B cell (primary cell): ENCODE results near the gene BAZ2B. TPM values are rescaled to one million over a fixed set of nuclear protein-coding genes. Genes with fewer than 3 reads are reported as not detected.

Experiments
- ATAC-seq: fragments of 200-7000 bp; cut with Tn5 transposase; one replicate; pipeline ENCODE4 v1.10.0; 2021; ENCODE audit warnings: low read depth, mild to moderate bottlenecking, moderate number of reproducible peaks, moderate library complexity
- CTCF ChIA-PET: fragments of 350-600 bp; sonication (Branson Sonifier 250); formaldehyde crosslinking; loops from one replicate; lab custom pipeline; 2021; ENCODE audit warnings: antibody characterized with exemption, inconsistent platforms; lab: Charles Lee
- POLR2A ChIA-PET: fragments of 350-600 bp; sonication (Branson Sonifier 250); formaldehyde crosslinking; loops from one replicate; lab custom pipeline; 2021; ENCODE audit warnings: antibody characterized with exemption; lab: Charles Lee
- DNase-seq: peaks from one replicate; pipeline ENCODE4 v3.0.0; 2013
- H2AFZ ChIP-seq: 2 replicates; pipeline ENCODE4 v1.6.1; 2012; ENCODE audit warnings: mild to moderate bottlenecking, low read depth, low read length; ENCODE audit not compliant: insufficient read depth, poor library complexity, severe bottlenecking
- H3K27ac ChIP-seq, 2 donors: 1 replicate in 1 of 2; 2 replicates in 1 of 2; pipeline ENCODE4 v1.5.1; 2012 to 2013; ENCODE audit warnings: low read length in 2 of 2, mild to moderate bottlenecking in 2 of 2, moderate library complexity in 1 of 2
- H3K27me3 ChIP-seq, 4 experiments: fragments of 200-600 bp in 1 of 4; sonication (generic) in 1 of 4; replicated peaks in 1 of 4; 1 replicate in 2 of 4; 2 replicates in 2 of 4; pipeline versions ENCODE4 v1.6.1 to v1.7.0; 2013 to 2016; ENCODE audit warnings: low read length in 3 of 4, mild to moderate bottlenecking in 2 of 4, mixed read lengths in 1 of 4, moderate library complexity in 1 of 4; ENCODE audit not compliant: insufficient read depth in 4 of 4, control insufficient read depth in 3 of 4; ENCODE audit errors: control extremely low read depth in 1 of 4
- H3K36me3 ChIP-seq, 2 experiments: replicated peaks in 1 of 2; 1 replicate in 1 of 2; 2 replicates in 1 of 2; pipeline versions ENCODE4 v1.6.1 to v1.7.1; 2013; ENCODE audit warnings: low read length in 1 of 2; ENCODE audit not compliant: insufficient read depth in 2 of 2, control insufficient read depth in 1 of 2; ENCODE audit errors: control extremely low read depth in 1 of 2, extremely low read depth in 1 of 2
- H3K4me1 ChIP-seq, 2 donors: fragments of 200-600 bp in 1 of 2; sonication (generic) in 1 of 2; 1 replicate in 1 of 2; 2 replicates in 1 of 2; pipeline versions ENCODE4 v1.5.1 to v1.6.1; 2013 to 2017; ENCODE audit warnings: low read length in 2 of 2; ENCODE audit not compliant: control insufficient read depth in 2 of 2, insufficient read depth in 2 of 2
- H3K4me2 ChIP-seq: replicated peaks from 2 replicates; pipeline ENCODE3; 2012; ENCODE audit warnings: mild to moderate bottlenecking, low read depth, low read length; ENCODE audit not compliant: poor library complexity, severe bottlenecking
- H3K4me3 ChIP-seq, 5 experiments: fragments of 200-600 bp in 1 of 5; sonication (generic) in 1 of 5; 1 replicate in 3 of 5; 2 replicates in 2 of 5; pipeline versions ENCODE4 v1.5.1 to v1.7.0; 2011 to 2016; ENCODE audit warnings: low read length in 4 of 5, mild to moderate bottlenecking in 4 of 5, low read depth in 2 of 5, control low read depth in 1 of 5, moderate library complexity in 1 of 5; ENCODE audit not compliant: insufficient read depth in 1 of 5; ENCODE audit errors: control extremely low read depth in 1 of 5, extremely low read depth in 1 of 5
- H3K79me2 ChIP-seq: fragments of 200-600 bp; sonication (generic); one replicate; pipeline ENCODE4 v1.6.0; 2016; ENCODE audit warnings: low read length; ENCODE audit not compliant: control insufficient read depth, insufficient read depth
- H3K9ac ChIP-seq: fragments of 200-600 bp; sonication (generic); 2 replicates; pipeline ENCODE4 v1.6.1; 2017; ENCODE audit warnings: mild to moderate bottlenecking, low read length, moderate library complexity
- H3K9me3 ChIP-seq, 3 donors: one replicate each; pipeline versions ENCODE4 v1.6.1 to v1.7.1; 2013; ENCODE audit warnings: low read length in 2 of 3; ENCODE audit not compliant: control insufficient read depth in 2 of 3, insufficient read depth in 1 of 3; ENCODE audit errors: control extremely low read depth in 1 of 3
- H4K20me1 ChIP-seq: 2 replicates; pipeline ENCODE4 v1.6.0; 2012; ENCODE audit warnings: mild to moderate bottlenecking, low read length; ENCODE audit not compliant: insufficient read depth, control insufficient read depth, poor library complexity, severe bottlenecking
- H3K27ac Mint-ChIP-seq: one replicate; pipeline ENCODE4 v1.8.0; 2021; ENCODE audit warnings: mixed read lengths
- H3K27me3 Mint-ChIP-seq: one replicate; pipeline ENCODE4 v1.8.0; 2021; ENCODE audit warnings: mixed read lengths
- H3K4me1 Mint-ChIP-seq: one replicate; pipeline ENCODE4 v1.8.0; 2021; ENCODE audit warnings: mixed read lengths
- H3K4me3 Mint-ChIP-seq: one replicate; pipeline ENCODE4 v1.8.0; 2021; ENCODE audit warnings: mixed read lengths
- H3K9me3 Mint-ChIP-seq: one replicate; pipeline ENCODE4 v1.8.0; 2022; ENCODE audit warnings: mixed read lengths; ENCODE audit not compliant: insufficient read depth
- CTCF ChIP-seq: fragments of 200-600 bp; IDR thresholded peaks from one replicate; pipeline ENCODE4 v1.8.0; 2022; ENCODE audit warnings: antibody characterized with exemption, mild to moderate bottlenecking
- EZH2 ChIP-seq: IDR thresholded peaks from 2 replicates; pipeline ENCODE4 v1.6.1; 2012; ENCODE audit warnings: borderline replicate concordance, low read depth, mild to moderate bottlenecking, moderate library complexity, low read length; ENCODE audit not compliant: insufficient read depth, poor library complexity, severe bottlenecking
- WGBS: methylation state at CpG from one replicate; pipeline ENCODE4 v1.1.5; 2013; ENCODE audit warnings: missing lambda C conversion rate; ENCODE audit not compliant: insufficient coverage; 5-methylcytosine and 5-hydroxymethylcytosine counted together
- intact Hi-C: fragments of 100-400 bp; cut with micrococcal nuclease; formaldehyde crosslinking; loops from one replicate; pipeline ENCODE4 v1.10.0; 2022
- polyA plus RNA-seq: library from polyadenylated mRNA; depleted of rRNA; stranded (reverse); fragments of >200 nt; gene quantifications from 2 replicates; pipeline ENCODE4 v1.2.3, GENCODE V29; 2012
- total RNA-seq, 2 donors: library from RNA; stranded (reverse); fragments of 120-200 nt in 1 of 2; gene quantifications; 1 replicate in 1 of 2; 2 replicates in 1 of 2; pipeline versions ENCODE4 v1.2.3 to v1.2.4, GENCODE V29; 2013 to 2022

The BAZ2B gene
- total and polyA plus RNA-seq, 2 donors (not counting 1 experiment from before 2014, with no cell fraction given): 8.6 to 42.3 TPM

- POLR2A ChIA-PET: no interaction called here
- Histone ChIP-seq H3K27ac (no peak overlapping the region), H3K9me3 (no peaks in the 10 kb centered on the region), H3K4me3 (no peak overlapping the region), H4K20me1 (no peaks in the 10 kb centered on the region), H3K27me3 (no peaks in the 10 kb centered on the region), H3K36me3 (peaks cover 3 to 13% of the 10 kb centered on the region in 2 experiments), H3K9ac (no peak overlapping the region), H2AFZ (no peak overlapping the region), H3K4me1 (no peaks in the 10 kb centered on the region), H3K4me2 (no peak overlapping the region), H3K79me2 (no peaks in the 10 kb centered on the region)
- Mint-ChIP-seq H3K9me3 (no peaks in the 10 kb centered on the region), H3K4me1 (no peaks in the 10 kb centered on the region), H3K4me3 (no peak overlapping the region), H3K27ac (no peak overlapping the region), H3K27me3 (no peaks in the 10 kb centered on the region)
- DNase-seq (no peak), ATAC-seq (no peak)
- TF ChIP-seq CTCF: no peak
- TF ChIP-seq EZH2: no peak
- CTCF ChIA-PET: no interaction called here
- intact Hi-C loops: no loop called here
Measured at GRCh38 chr2:159322419-159322818, 293.9 kb downstream of the BAZ2B start.

- no peak overlapping the region for H3K9ac ChIP-seq
- intact Hi-C loops: no loop called here
- ATAC-seq (no peak), DNase-seq (no peak)
- no peak overlapping the region for H2AFZ ChIP-seq
- Mint-ChIP-seq H3K27me3 (no peaks in the 10 kb centered on the region), H3K9me3 (no peaks in the 10 kb centered on the region), H3K4me3 (no peak overlapping the region), H3K4me1 (no peaks in the 10 kb centered on the region), H3K27ac (no peak overlapping the region)
- H4K20me1 ChIP-seq: no peaks in the 10 kb centered on the region
- no peaks in the 10 kb centered on the region for H3K4me1 ChIP-seq
- H3K4me2 ChIP-seq: no peak overlapping the region
- no peak overlapping the region for H3K27ac ChIP-seq
- ChIA-PET CTCF (no interaction called here), POLR2A (no interaction called here)
- 100% methylated on average over 1 of the region's 3 CpGs for WGBS
- H3K36me3 ChIP-seq: peaks cover 3 to 4% of the 10 kb centered on the region in 2 experiments
- no peaks in the 10 kb centered on the region for H3K9me3 ChIP-seq
- H3K27me3 ChIP-seq: no peaks in the 10 kb centered on the region
- H3K4me3 ChIP-seq: no peak overlapping the region
- TF ChIP-seq EZH2: no peak
- no peaks in the 10 kb centered on the region for H3K79me2 ChIP-seq
Measured at GRCh38 chr2:159317392-159318088, 298.8 kb downstream of the BAZ2B start.
